ENCODE results near the gene APC2.

DNA sequence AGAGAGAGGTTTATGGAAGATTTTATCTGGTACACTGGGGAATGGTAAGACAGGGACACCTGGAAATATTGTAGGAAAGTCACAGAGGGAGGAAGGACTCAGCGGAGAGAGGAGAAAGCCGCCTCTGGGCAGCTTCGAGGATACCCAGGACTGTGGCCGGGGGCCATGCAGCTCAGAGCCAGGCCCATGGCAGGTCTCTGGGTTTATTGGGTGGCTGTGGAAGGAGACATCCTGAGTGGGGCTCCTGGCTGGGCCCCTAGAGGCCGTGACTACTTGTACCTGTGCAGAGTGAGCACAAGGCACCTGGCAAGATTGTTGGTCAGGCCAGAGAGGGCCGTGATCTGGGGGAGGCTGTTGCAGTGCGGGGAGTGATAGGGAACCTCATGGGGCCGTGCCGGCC lies 39.1 kb upstream of the APC2 start:
- TF ChIP-seq, protein P1, sequence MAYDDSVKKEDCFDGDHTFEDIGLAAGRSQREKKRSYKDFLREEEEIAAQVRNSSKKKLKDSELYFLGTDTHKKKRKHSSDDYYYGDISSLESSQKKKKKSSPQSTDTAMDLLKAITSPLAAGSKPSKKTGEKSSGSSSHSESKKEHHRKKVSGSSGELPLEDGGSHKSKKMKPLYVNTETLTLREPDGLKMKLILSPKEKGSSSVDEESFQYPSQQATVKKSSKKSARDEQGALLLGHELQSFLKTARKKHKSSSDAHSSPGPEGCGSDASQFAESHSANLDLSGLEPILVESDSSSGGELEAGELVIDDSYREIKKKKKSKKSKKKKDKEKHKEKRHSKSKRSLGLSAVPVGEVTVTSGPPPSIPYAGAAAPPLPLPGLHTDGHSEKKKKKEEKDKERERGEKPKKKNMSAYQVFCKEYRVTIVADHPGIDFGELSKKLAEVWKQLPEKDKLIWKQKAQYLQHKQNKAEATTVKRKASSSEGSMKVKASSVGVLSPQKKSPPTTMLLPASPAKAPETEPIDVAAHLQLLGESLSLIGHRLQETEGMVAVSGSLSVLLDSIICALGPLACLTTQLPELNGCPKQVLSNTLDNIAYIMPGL (CRISPR knock-in tag; IDR thresholded peaks at IDR 0.05): no peak
- TF ChIP-seq, protein P2, sequence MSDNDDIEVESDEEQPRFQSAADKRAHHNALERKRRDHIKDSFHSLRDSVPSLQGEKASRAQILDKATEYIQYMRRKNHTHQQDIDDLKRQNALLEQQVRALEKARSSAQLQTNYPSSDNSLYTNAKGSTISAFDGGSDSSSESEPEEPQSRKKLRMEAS (CRISPR knock-in tag; IDR thresholded peaks at IDR 0.05): no peak
- TF ChIP-seq, protein P3, sequence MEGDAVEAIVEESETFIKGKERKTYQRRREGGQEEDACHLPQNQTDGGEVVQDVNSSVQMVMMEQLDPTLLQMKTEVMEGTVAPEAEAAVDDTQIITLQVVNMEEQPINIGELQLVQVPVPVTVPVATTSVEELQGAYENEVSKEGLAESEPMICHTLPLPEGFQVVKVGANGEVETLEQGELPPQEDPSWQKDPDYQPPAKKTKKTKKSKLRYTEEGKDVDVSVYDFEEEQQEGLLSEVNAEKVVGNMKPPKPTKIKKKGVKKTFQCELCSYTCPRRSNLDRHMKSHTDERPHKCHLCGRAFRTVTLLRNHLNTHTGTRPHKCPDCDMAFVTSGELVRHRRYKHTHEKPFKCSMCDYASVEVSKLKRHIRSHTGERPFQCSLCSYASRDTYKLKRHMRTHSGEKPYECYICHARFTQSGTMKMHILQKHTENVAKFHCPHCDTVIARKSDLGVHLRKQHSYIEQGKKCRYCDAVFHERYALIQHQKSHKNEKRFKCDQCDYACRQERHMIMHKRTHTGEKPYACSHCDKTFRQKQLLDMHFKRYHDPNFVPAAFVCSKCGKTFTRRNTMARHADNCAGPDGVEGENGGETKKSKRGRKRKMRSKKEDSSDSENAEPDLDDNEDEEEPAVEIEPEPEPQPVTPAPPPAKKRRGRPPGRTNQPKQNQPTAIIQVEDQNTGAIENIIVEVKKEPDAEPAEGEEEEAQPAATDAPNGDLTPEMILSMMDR (IDR thresholded peaks at IDR 0.05): no peak
- TF ChIP-seq CREB1 (CRISPR knock-in tag; IDR thresholded peaks at IDR 0.05) (no peak), ZNF121 (CRISPR knock-in tag; IDR thresholded peaks at IDR 0.05) (no peak), ETV6 (CRISPR knock-in tag; IDR thresholded peaks at IDR 0.05) (no peak), ZNF317 (CRISPR knock-in tag; IDR thresholded peaks at IDR 0.05; ENCODE audit: borderline replicate concordance, low read depth) (no peak), CREM (CRISPR knock-in tag; IDR thresholded peaks at IDR 0.05) (no peak), HMGA2 (CRISPR knock-in tag; IDR thresholded peaks at IDR 0.05) (no peak), NR1H2 (CRISPR knock-in tag; IDR thresholded peaks at IDR 0.05) (no peak), RORB (CRISPR knock-in tag; IDR thresholded peaks at IDR 0.05) (no peak)
- TF ChIP-seq, protein P4, sequence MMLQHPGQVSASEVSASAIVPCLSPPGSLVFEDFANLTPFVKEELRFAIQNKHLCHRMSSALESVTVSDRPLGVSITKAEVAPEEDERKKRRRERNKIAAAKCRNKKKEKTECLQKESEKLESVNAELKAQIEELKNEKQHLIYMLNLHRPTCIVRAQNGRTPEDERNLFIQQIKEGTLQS (CRISPR knock-in tag; conservative IDR thresholded peaks at IDR 0.05): no peak
- TF ChIP-seq, protein P5, sequence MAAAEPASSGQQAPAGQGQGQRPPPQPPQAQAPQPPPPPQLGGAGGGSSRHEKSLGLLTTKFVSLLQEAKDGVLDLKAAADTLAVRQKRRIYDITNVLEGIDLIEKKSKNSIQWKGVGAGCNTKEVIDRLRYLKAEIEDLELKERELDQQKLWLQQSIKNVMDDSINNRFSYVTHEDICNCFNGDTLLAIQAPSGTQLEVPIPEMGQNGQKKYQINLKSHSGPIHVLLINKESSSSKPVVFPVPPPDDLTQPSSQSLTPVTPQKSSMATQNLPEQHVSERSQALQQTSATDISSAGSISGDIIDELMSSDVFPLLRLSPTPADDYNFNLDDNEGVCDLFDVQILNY (CRISPR knock-in tag; IDR thresholded peaks at IDR 0.05): no peak

Data from WTC11 (cell line).